Endothelial cell of umbilical vein (primary cell): ENCODE results near the gene ARV1.
"Not testable (repeated sequence)": the region's sequence is repeated elsewhere in the genome, so short reads cannot be mapped to it uniquely, and the experiment has no call there.

Source experiments
- CTCF ChIP-seq, 2 donors: IDR thresholded peaks; 1 replicate in 1 of 2; 2 replicates in 1 of 2; pipeline ENCODE4 v1.5.1; 2011; ENCODE audit warnings: low read length in 2 of 2, mild to moderate bottlenecking in 2 of 2, moderate library complexity in 2 of 2, control low read depth in 1 of 2, inconsistent platforms in 1 of 2, low read depth in 1 of 2; ENCODE audit not compliant: insufficient read depth in 1 of 2; ENCODE audit errors: extremely low read depth in 1 of 2
- POLR2AphosphoS5 ChIP-seq: IDR thresholded peaks from 2 replicates; pipeline ENCODE4 v1.6.1; 2012; ENCODE audit warnings: low read depth, mild to moderate bottlenecking, control low read depth, low read length, moderate library complexity; ENCODE audit not compliant: insufficient read depth

GRCh38 chr1:231007535-231007934 is 28.6 kb downstream of the ARV1 start:
- TF ChIP-seq POLR2AphosphoS5; CTCF (IDR thresholded peaks at IDR 0.05; ENCODE audit: extremely low read depth in 1 of 2, insufficient read depth in 1 of 2, low read depth in 1 of 2, low read length in 2 of 2): not testable (repeated sequence)
